ENCODE data around the gene SAMD13.

GRCh38 chr1:84370266-84370665 lies 68.8 kb downstream of the SAMD13 start:
- TF ChIP-seq, protein P1, sequence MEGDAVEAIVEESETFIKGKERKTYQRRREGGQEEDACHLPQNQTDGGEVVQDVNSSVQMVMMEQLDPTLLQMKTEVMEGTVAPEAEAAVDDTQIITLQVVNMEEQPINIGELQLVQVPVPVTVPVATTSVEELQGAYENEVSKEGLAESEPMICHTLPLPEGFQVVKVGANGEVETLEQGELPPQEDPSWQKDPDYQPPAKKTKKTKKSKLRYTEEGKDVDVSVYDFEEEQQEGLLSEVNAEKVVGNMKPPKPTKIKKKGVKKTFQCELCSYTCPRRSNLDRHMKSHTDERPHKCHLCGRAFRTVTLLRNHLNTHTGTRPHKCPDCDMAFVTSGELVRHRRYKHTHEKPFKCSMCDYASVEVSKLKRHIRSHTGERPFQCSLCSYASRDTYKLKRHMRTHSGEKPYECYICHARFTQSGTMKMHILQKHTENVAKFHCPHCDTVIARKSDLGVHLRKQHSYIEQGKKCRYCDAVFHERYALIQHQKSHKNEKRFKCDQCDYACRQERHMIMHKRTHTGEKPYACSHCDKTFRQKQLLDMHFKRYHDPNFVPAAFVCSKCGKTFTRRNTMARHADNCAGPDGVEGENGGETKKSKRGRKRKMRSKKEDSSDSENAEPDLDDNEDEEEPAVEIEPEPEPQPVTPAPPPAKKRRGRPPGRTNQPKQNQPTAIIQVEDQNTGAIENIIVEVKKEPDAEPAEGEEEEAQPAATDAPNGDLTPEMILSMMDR (IDR thresholded peaks at IDR 0.05) = no peak
- no peak for TF ChIP-seq POLR2A (IDR thresholded peaks at IDR 0.05)

Data from esophagus squamous epithelium (tissue), 4 donors.